SIG-M5 (cell line): ENCODE measurements around the gene ZBED6.
"Not testable (repeated sequence)": the region's sequence is repeated elsewhere in the genome, so short reads cannot be mapped to it uniquely, and the experiment has no call there.

Source experiments
- DNase-seq: peaks from one replicate; lab custom pipeline; 2025; lab: John Stamatoyannopoulos, UW

Gene ZBED6, protein sequence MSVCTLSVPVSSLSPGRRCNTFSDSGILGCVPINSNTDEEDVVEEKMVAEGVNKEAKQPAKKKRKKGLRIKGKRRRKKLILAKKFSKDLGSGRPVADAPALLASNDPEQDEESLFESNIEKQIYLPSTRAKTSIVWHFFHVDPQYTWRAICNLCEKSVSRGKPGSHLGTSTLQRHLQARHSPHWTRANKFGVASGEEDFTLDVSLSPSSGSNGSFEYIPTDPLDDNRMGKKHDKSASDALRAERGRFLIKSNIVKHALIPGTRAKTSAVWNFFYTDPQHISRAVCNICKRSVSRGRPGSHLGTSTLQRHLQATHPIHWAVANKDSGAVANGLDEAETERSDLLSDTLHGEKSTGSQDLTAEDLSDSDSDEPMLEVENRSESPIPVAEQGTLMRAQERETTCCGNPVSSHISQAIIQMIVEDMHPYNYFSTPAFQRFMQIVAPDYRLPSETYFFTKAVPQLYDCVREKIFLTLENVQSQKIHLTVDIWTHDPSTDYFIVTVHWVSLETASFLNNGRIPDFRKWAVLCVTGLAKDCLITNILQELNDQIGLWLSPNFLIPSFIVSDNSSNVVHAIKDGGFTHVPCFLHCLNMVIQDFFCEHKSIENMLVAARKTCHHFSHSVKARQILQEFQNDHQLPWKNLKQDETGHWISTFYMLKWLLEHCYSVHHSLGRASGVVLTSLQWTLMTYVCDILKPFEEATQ (N-terminal part only)

DNA sequence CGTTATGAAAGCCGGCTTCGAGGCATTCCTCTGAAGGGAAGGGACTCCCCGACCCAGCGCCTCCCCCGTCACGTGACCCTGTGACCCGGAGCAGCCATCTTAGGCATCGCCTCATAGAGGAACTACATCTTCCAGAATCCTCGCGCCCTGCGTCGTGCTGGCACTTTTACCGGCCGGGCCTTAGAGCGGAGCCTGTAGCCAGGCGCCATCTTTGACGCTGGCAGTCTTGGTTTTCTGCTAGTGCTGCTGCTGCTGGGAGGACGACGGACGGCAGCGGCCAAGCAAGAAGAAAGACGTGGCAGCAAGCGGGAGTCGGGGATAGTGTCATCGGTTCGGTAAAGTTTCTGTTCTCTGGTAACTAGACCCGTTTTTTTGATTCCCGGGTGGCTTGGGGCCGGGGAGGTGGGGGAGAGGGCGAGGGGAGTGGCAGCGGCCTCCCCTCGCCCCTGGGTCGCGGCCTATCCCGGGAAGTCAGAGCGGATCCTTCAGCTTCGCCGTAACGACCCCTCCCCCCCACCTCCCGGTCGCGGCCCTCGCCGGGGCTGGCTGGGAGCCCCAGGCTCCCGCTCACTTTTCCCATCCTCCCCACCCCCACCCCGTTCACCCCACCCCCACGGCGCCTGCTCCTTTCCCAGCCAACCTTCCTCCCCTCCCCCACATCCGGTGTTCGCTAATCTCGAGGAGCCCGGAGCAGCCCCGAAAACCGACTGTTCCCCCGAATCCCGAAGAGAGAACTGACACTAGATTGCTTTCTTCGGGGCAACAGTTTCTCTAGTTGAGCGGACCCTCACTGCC, at the start of gene ZBED6, which contains the start of gene ZC3H11A:
TSS of gene ZBED6 (plus strand) at position 183 of the 795 bp plus-strand sequence. CDS start 1,900 bp downstream, outside the sequence.
TSS of gene ZC3H11A (plus strand) at position 183 of the 795 bp plus-strand sequence. CDS start 21,448 bp downstream, outside the sequence.
- DNase-seq, result peak; percentile 99

DNA sequence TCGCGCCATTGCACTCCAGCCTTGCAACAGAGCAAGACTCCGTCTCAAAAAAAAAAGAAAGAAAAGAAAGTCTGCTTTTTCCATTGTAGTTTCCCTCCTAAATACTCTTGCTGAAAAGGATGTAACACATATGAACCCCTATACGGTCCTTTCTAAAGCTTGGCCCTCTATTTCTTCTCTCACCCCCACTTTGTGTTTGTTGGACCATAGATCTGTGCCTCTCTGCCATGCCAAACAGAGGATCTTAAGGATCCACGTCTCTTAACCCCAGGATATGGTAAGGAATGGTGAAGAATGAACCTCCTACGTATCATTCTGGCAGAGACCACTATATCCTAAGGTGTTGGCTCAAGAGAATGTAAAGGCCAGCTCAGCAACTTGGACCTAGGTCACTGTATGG, 49.1 kb upstream of the ZBED6 start:
- DNase-seq, result no peak

DNA sequence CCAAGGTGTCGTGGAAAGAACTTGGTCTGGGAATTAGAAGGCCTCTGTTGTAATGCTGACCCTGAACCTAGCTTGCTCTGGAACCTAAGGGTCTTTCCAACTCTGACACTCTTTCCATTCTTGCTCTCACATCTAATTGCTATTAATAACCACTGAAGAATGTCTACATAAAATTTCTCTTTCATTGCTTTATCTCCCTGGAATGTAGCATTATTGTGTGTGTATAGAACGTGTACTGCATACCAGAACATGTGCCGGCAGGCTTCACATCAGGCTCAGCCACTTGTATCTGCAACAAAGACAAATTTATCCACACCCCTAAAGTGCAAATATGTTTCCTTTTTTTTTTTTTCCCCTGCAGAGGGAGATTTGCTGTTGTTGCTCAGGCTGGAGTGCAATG, 44.4 kb upstream of the ZBED6 start:
- no peak for DNase-seq

DNA sequence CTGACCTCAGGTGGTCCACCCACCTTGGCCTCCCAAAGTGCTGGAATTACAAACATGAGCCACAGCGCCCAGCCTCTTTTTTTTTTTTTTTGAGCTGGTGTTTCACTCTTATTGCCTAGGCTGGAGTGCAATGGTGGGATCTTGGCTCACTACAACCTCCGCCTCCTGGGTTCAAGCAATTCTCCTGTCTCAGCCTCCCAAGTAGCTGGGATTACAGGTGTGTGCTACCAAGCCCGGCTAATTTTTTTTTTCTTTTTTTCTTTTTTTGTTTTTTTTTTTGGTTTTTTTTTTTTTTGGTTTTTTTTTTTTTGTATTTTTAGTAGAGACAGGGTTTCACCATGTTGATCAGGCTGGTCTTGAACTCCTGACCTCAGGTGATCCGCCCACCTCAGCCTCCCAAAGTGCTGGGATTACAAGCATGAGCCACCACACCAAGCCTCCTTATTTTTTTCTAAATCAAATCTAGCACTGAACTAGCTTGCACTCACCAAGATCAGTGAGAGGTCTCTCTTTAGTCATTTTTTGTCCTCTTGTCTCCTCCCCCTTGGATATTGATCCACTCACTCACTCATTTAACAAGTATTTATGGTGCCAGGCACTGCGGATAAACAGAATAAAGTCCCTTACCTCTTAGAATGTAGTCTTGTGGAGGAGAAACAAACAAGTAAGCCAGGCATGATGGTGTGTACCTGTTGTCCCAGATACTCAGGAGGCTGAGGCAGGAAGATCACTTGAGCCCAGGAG, 43.6 kb upstream of the ZBED6 start:
- not testable (repeated sequence) for DNase-seq

- no peak for DNase-seq
Measured at GRCh38 chr1:203754455-203754864, 41.0 kb upstream of the ZBED6 start.

DNA sequence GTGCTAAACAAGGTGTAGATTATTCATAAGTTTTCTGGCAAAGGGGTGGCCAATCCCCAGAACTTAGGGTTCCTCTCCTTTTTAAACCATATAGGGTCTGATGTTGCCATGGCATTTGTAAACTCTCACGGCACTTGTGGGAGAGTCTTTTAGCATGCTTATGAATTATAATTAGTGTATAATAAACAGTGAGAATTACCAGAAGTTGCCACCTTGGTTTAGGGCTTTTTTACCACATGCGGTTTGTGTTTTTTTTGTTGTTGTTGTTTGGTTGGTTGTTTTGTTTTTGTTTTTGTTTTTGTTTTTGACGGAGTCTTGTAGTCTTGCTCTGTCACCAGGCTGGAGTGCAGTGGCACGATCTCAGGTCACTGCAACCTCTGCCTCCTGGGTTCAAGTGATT, 39.4 kb upstream of the ZBED6 start:
- no peak for DNase-seq

DNA sequence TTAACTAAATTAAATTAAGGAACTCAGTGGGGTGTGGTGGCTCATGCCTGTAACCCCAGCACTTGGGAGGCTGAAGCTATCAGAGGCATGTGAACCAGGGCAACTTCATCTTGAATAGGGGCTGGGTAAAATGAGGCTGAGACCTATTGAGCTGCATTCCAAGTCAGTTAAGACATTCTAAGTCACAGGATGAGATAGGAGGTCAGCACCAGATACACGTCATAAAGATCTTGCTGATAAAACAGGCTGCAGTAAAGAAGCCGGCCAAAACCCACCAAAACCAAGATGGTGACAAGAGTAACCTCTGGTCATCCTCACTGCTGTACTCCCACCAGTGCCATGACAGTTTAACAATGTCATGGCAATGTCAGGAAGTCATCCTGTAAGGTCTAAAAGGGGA, 36.7 kb upstream of the ZBED6 start:
- not testable (repeated sequence) for DNase-seq

DNA sequence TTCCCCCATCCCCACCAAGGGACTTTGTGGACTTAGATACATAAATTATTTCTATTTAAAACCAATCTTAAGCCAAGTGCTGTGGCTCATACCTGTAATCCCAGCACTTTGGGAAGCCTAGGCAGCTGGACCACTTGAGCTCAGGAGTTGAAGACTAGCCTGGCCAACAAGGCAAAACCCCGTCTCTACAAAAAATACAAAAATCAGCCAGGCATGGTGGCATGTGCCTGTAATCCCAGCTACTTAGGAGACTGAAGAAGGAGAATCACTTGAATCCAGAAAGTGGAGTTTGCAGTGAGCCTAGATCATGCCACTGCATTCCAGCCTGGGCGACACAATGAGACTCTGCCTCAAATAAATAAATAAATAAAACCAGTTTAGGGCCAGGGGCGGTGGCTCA, 34.9 kb upstream of the ZBED6 start:
- DNase-seq, result no peak

DNA sequence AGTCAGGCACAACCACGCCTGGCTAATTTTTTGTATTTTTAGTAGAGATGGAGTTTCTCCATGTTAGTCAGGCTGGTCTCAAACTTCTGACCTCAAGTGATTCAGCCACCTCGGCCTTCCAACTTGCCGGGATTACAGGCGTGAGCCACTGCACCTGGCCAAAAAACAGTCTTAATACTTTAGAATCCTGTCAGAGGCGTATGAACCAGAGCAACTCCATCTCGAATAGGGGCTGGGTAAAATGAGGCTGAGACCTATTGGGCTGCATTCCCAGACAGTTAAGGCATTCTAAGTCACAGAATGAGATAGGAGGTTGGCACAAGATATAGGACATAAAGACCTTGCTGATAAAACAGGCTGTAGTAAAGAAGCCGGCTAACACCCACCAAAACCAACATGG, 33.5 kb upstream of the ZBED6 start:
- not testable (repeated sequence) for DNase-seq

DNA sequence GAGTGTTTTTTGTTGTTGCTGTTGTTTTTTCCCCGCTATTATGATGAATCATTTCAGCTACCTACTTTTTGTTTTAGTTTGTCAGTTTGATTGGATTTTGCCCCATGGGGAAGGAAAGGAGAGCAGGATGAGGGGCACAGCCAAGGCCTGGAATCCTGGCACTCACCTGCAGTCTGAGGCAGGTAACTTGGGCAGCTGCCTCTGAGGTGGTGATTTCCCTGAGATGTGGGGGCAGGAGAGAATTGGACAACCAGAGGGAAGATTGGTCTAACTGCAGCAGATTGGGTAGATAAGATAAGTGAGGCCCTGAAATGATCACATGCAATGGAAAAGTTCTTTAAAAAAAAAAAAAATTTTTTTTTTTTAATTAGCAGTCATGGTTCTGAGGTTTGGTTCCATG, 31.9 kb upstream of the ZBED6 start:
- DNase-seq, result no peak

GRCh38 chr1:203764105-203765028, 31.1 kb upstream of the ZBED6 start:
- no peak for DNase-seq

GRCh38 chr1:203765029-203765837, 30.2 kb upstream of the ZBED6 start, which contains the start of gene LAX1:
Gene LAX1, plus strand, starts transcription at chr1:203765183. Its CDS starts 383 bp downstream, at chr1:203765566.
- no peak for DNase-seq

DNA sequence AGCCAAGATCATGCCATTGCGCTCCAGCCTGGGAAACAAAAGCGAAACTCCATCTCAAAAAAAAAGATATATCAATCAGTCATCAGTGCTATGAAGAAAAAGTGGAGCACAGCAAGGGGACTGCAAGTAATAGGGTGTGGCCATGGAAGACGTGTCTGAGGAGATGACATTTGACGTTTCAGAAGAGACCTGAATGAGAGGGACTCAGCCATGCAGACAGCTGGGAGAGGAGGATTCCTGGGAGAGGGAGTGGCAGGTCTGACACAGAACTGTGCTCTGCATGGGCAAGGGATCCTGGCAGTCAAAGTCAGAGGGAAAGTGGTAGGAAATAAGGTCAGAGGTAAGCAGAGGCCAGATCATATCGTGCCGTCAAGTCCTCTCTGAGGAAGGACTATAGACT, 27.2 kb upstream of the ZBED6 start:
- no peak for DNase-seq

DNA sequence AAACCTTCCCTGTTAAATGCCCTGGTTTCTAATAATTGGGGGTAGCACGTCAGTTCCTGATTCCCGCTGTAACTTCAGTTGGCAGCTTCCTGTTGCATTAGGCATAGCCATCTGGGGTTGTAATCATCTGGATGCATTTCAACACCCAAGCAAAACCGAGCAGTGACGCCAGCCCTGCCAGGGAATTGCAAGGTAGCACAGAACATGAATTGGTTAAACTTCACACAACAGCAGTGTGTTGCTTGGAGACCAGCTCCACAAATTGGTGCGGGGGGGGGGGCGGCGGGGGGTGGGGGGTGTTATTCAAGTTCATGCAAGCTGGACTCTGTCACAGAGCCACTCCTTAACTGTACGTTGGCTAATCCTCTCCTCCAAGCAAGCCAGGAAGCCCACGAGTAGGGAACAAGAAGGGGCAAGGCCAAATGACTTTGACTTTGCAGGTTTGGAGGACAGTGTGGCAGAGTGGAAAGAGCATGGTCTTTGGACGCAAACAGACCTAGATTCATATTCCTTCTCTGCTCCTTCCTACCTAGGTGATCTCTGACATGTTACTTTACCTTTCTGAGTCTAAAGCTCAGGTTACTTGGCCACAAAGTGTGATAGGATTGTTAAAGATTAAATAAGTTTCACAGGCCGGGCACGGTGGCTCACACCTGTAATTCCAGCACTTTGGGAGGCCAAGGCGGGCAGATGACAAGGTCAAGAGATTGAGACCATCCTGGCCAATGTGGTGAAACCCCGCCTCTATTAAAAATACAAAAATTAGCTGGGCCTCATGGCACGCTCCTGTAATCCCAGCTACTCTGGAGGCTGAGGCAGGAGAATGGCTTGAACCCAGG, 25.7 kb upstream of the ZBED6 start:
- peak; percentile 95 for DNase-seq

DNA sequence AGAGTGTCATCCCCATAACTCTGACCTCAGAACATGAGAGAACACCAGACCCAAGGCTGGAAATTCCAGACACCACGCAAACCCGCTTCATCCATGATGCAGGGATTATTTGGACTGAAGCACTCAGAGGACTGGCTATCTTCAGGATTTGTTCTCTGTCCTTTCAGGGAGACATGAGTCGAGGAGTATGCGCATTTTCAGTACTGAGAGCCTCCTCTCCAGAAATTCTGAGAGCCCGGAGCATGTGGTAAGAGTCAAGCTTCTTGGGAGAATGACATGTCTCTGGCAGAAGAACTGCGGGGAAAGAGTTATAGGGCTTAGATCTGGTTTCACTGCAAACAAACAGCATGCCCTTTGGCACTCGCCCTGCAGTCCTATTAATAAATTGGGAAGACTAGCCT, 23.5 kb upstream of the ZBED6 start:
- no peak for DNase-seq

DNA sequence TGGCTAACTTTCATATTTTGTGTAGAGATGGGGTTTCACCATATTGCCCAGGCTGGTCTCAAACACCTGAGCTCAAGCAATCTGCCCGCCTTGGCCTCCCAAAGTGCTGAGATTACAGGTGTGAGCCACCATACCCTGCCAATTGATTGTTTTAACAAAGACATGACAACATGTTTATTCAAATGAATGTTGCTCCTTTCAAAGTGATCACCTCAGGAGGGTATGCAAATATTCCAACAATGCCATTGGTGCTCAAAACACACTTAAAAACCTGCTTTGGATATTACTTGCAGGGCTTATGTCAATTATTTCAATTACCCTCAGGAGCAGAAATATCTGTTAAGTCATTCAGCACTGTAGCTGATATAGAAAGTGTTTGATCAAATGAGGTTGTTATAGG, 22.6 kb upstream of the ZBED6 start:
- DNase-seq, result no peak

- no peak for DNase-seq
Measured at GRCh38 chr1:203776636-203777035, 18.8 kb upstream of the ZBED6 start.

GRCh38 chr1:203777596-203777995, 17.8 kb upstream of the ZBED6 start:
- no peak for DNase-seq

- DNase-seq, result no peak
Measured at GRCh38 chr1:203778146-203778545, 17.3 kb upstream of the ZBED6 start.
